Esophagus muscularis mucosa (tissue), 4 donors: ENCODE measurements around the gene SMIM31. TPM values are rescaled to one million over a fixed set of nuclear protein-coding genes. Genes with fewer than 3 reads are reported as not detected.

Source experiments
- DNase-seq: peaks from one replicate; pipeline ENCODE4 v3.0.0-alpha.2; 2017; ENCODE audit errors: extremely low spot score
- H3K27ac ChIP-seq, 4 donors: fragments of 200-600 bp; sonication (generic); replicated peaks in 1 of 4; 1 replicate in 3 of 4; 2 replicates in 1 of 4; pipeline ENCODE4 v1.5.1; 2016 to 2019; ENCODE audit warnings: mild to moderate bottlenecking in 1 of 4
- H3K27me3 ChIP-seq, 4 donors: fragments of 200-600 bp; sonication (generic); one replicate each; pipeline versions ENCODE4 v1.5.1 to v1.6.0; 2016 to 2019
- H3K36me3 ChIP-seq, 4 donors: fragments of 200-600 bp; sonication (generic); one replicate each; pipeline ENCODE4 v1.5.1; 2016 to 2019
- H3K4me1 ChIP-seq, 4 donors: fragments of 200-600 bp; sonication (generic); one replicate each; pipeline ENCODE4 v1.5.1; 2016 to 2019
- H3K4me3 ChIP-seq, 4 donors: fragments of 200-600 bp; sonication (generic); 1 replicate in 2 of 4; 2 replicates in 2 of 4; pipeline ENCODE4 v1.5.1; 2016 to 2019; ENCODE audit warnings: mild to moderate bottlenecking in 4 of 4, moderate library complexity in 1 of 4
- H3K9me3 ChIP-seq, 4 donors: fragments of 200-600 bp; sonication (generic); 1 replicate in 3 of 4; 2 replicates in 1 of 4; pipeline ENCODE4 v1.5.1; 2016 to 2019
- CTCF ChIP-seq, 3 experiments: fragments of 200-600 bp in 2 of 3; fragments of 450-650 bp in 1 of 3; sonication (generic) in 2 of 3; IDR thresholded peaks; one replicate each; pipeline ENCODE4 v1.5.1; 2017 to 2019; ENCODE audit warnings: antibody characterized with exemption in 3 of 3, mild to moderate bottlenecking in 2 of 3, moderate library complexity in 1 of 3
- EP300 ChIP-seq: sonication (generic); formaldehyde crosslinking; IDR thresholded peaks from one replicate; pipeline ENCODE4 v1.6.1; 2017; ENCODE audit warnings: antibody characterized with exemption
- POLR2A ChIP-seq: fragments of 450-650 bp; IDR thresholded peaks from one replicate; pipeline ENCODE4 v1.6.1; 2017; ENCODE audit warnings: antibody characterized with exemption, moderate library complexity, mild to moderate bottlenecking, low read depth
- POLR2AphosphoS5 ChIP-seq, 2 donors: sonication (generic); formaldehyde crosslinking; IDR thresholded peaks; one replicate each; pipeline ENCODE4 v1.6.1; 2017; ENCODE audit warnings: antibody characterized with exemption in 2 of 2
- WGBS: methylation state at CpG from one replicate; pipeline ENCODE4 v1.1.5; 2018; 5-methylcytosine and 5-hydroxymethylcytosine counted together
- intact Hi-C: fragments of 100-400 bp; cut with DNase I; formaldehyde crosslinking; loops from one replicate; pipeline ENCODE4 v1.15.1; 2023
- total RNA-seq, 4 donors: library from RNA; depleted of rRNA; stranded (reverse); fragments of >200 nt; gene quantifications; one replicate each; pipeline versions ENCODE4 v1.1.0 to v1.2.1, GENCODE V29; 2016

Gene SMIM31
- total RNA-seq, 4 donors from 2014 or later: not detected

GRCh38 chr4:164802301-164802901, 48.5 kb downstream of the SMIM31 start:
- TF ChIP-seq CTCF (IDR thresholded peaks at IDR 0.05) (no peak), POLR2A (no peak), POLR2AphosphoS5 (IDR thresholded peaks at IDR 0.05) (no peak), EP300 (no peak)
- H3K9me3 ChIP-seq: no peaks in the 10 kb centered on the region
- no peak overlapping the region for H3K4me3 ChIP-seq
- no peak for DNase-seq
- intact Hi-C loops: no loop called here
- 87% methylated on average over 3 of the region's 3 CpGs for WGBS
- no peak overlapping the region for H3K27ac ChIP-seq
- H3K4me1 ChIP-seq: no peaks in the 10 kb centered on the region
- peaks cover 0 to 3% (median 0%) of the 10 kb centered on the region in 4 donors for H3K27me3 ChIP-seq
- no peaks in the 10 kb centered on the region for H3K36me3 ChIP-seq

- 90% methylated on average over 8 of the region's 8 CpGs for WGBS
- peaks cover 0 to 3% (median 0%) of the 10 kb centered on the region in 4 donors for H3K27me3 ChIP-seq
- no peaks in the 10 kb centered on the region for H3K36me3 ChIP-seq
- no peaks in the 10 kb centered on the region for H3K4me1 ChIP-seq
- no peaks in the 10 kb centered on the region for H3K9me3 ChIP-seq
- H3K4me3 ChIP-seq: no peak overlapping the region
- H3K27ac ChIP-seq: no peak overlapping the region
- no peak for TF ChIP-seq POLR2AphosphoS5 (IDR thresholded peaks at IDR 0.05)
- no peak for TF ChIP-seq CTCF (IDR thresholded peaks at IDR 0.05)
- no peak for TF ChIP-seq POLR2A
- TF ChIP-seq EP300: no peak
- no peak for DNase-seq
- intact Hi-C loops: no loop called here
Measured at GRCh38 chr4:164803702-164804101, 49.8 kb downstream of the SMIM31 start.

GRCh38 chr4:164807611-164808010, 53.7 kb downstream of the SMIM31 start:
- Histone ChIP-seq H3K27ac (no peak overlapping the region), H3K4me3 (no peak overlapping the region), H3K36me3 (no peaks in the 10 kb centered on the region), H3K4me1 (no peaks in the 10 kb centered on the region), H3K27me3 (peaks cover 0 to 3% (median 0%) of the 10 kb centered on the region in 4 donors), H3K9me3 (no peaks in the 10 kb centered on the region)
- no peak for DNase-seq
- 82% methylated on average over 12 of the region's 12 CpGs for WGBS
- no peak for TF ChIP-seq POLR2A
- no peak for TF ChIP-seq EP300
- no peak for TF ChIP-seq POLR2AphosphoS5 (IDR thresholded peaks at IDR 0.05)
- TF ChIP-seq CTCF (IDR thresholded peaks at IDR 0.05): no peak
- intact Hi-C loops: no loop called here

GRCh38 chr4:164813554-164813953, 59.6 kb downstream of the SMIM31 start:
- H3K4me1 ChIP-seq: no peaks in the 10 kb centered on the region
- no peak for DNase-seq
- TF ChIP-seq EP300: no peak
- no peak for TF ChIP-seq CTCF (IDR thresholded peaks at IDR 0.05)
- TF ChIP-seq POLR2A: no peak
- intact Hi-C loops: no loop called here
- no peak overlapping the region for H3K27ac ChIP-seq
- no peaks in the 10 kb centered on the region for H3K36me3 ChIP-seq
- 58% methylated on average over 2 of the region's 2 CpGs for WGBS
- H3K4me3 ChIP-seq: no peak overlapping the region
- no peaks in the 10 kb centered on the region for H3K27me3 ChIP-seq
- H3K9me3 ChIP-seq: no peaks in the 10 kb centered on the region

- 69% methylated on average over 1 of the region's 1 CpG for WGBS
Measured at GRCh38 chr4:164815711-164816110, 61.8 kb downstream of the SMIM31 start.

More at GRCh38 chr4:164815711-164816110, 61.8 kb downstream of the SMIM31 start:
- H3K9me3 ChIP-seq: no peaks in the 10 kb centered on the region
- H3K4me1 ChIP-seq: no peaks in the 10 kb centered on the region
- no peak overlapping the region for H3K27ac ChIP-seq
- no peaks in the 10 kb centered on the region for H3K36me3 ChIP-seq
- TF ChIP-seq POLR2A (no peak), EP300 (no peak), POLR2AphosphoS5 (IDR thresholded peaks at IDR 0.05) (no peak), CTCF (IDR thresholded peaks at IDR 0.05) (no peak)
- DNase-seq: no peak
- no peak overlapping the region for H3K4me3 ChIP-seq
- intact Hi-C loops: no loop called here
- H3K27me3 ChIP-seq: no peaks in the 10 kb centered on the region
